SK-N-MC (cell line): ENCODE data around the gene GPR22.

ENCODE experiments used
- EZH2 ChIP-seq: fragments of 200-600 bp; sonication (generic); IDR thresholded peaks from one replicate; pipeline ENCODE4 v1.6.1; 2017; ENCODE audit warnings: antibody characterized with exemption
- POLR2AphosphoS5 ChIP-seq: IDR thresholded peaks from 2 replicates; pipeline ENCODE4 v1.6.1; 2012; ENCODE audit warnings: mild to moderate bottlenecking, low read depth, low read length, borderline replicate concordance

GRCh38 chr7:107486041-107486440, 16.2 kb downstream of the GPR22 start:
- TF ChIP-seq POLR2AphosphoS5 (no peak), EZH2 (no peak)
